GM19324 (cell line): Measurements from ENCODE around the gene RNPEPL1.
"Not testable (repeated sequence)": the region's sequence is repeated elsewhere in the genome, so short reads cannot be mapped to it uniquely, and the experiment has no call there.

Source experiments
- ATAC-seq: cut with Tn5 transposase; IDR thresholded peaks from one replicate; pipeline ENCODE4 v1.9.1; 2021; ENCODE audit warnings: mild to moderate bottlenecking, moderate library complexity; ENCODE audit not compliant: unreplicated experiment, low FRiP score

The RNPEPL1 gene

GRCh38 chr2:240601831-240602160 is 33.5 kb downstream of the RNPEPL1 start:
- no peak for ATAC-seq

GRCh38 chr2:240602266-240603050 is 34.2 kb downstream of the RNPEPL1 start:
- ATAC-seq, result no peak

- ATAC-seq, result no peak
Observed at GRCh38 chr2:240603081-240603835, 35.0 kb downstream of the RNPEPL1 start.

GRCh38 chr2:240603846-240604245 is 35.6 kb downstream of the RNPEPL1 start:
- no peak for ATAC-seq

- ATAC-seq, result no peak
Observed at GRCh38 chr2:240604291-240604938, 36.1 kb downstream of the RNPEPL1 start.

GRCh38 chr2:240604939-240605716 is 36.8 kb downstream of the RNPEPL1 start:
- no peak for ATAC-seq

- no peak for ATAC-seq
Observed at GRCh38 chr2:240605867-240606743, 37.8 kb downstream of the RNPEPL1 start.

- ATAC-seq, result no peak
Observed at GRCh38 chr2:240611601-240612210, 43.4 kb downstream of the RNPEPL1 start.

- no peak for ATAC-seq
Observed at GRCh38 chr2:240613781-240614180, 45.5 kb downstream of the RNPEPL1 start.

GRCh38 chr2:240614391-240614790 is 46.1 kb downstream of the RNPEPL1 start:
- no peak for ATAC-seq

GRCh38 chr2:240615396-240615795 is 47.1 kb downstream of the RNPEPL1 start:
- ATAC-seq, result no peak

- no peak for ATAC-seq
Observed at GRCh38 chr2:240615820-240616547, 47.7 kb downstream of the RNPEPL1 start.

GRCh38 chr2:240616860-240617666 is 48.8 kb downstream of the RNPEPL1 start:
- ATAC-seq, result not testable (repeated sequence)

- ATAC-seq, result no peak
Observed at GRCh38 chr2:240618776-240619175, 50.5 kb downstream of the RNPEPL1 start.

GRCh38 chr2:240619506-240620148 is 51.3 kb downstream of the RNPEPL1 start:
- no peak for ATAC-seq

- no peak for ATAC-seq
Observed at GRCh38 chr2:240620149-240620731, 52.0 kb downstream of the RNPEPL1 start.

GRCh38 chr2:240620859-240621258 is 52.6 kb downstream of the RNPEPL1 start:
- ATAC-seq, result no peak
